Measurements from ENCODE around the gene CHST11.

Gene CHST11

DNA sequence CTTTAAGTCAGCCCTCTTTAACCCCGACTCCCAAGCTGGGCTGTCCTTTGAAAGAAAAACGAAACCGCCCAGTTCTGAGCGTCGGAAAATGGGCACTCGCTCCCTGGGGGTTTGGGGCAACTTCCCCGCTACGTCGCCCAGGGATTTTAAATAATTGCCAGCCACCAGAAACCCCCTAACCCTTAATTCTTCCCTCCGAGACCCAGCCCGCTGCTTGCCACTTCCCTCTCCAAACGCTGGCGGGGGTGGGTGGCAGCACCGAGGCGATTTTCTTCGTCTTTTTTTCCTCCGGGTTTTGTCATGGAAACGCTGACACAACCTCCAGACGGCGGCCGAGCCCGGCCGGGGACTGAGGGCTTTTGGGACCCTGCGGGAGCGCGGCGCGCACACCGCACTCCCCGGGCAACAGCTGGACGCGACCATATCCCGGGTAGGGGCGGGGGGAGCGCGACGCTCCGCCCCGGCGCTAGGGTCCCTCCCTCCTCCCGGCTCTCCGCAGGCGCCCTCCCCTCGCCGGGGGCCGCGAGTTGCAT is at the start of gene CHST11:
TSS of gene CHST11 (plus strand) at position 532 of the 533 bp plus-strand sequence.
- peak; percentile 93 for DNase-seq

DNA sequence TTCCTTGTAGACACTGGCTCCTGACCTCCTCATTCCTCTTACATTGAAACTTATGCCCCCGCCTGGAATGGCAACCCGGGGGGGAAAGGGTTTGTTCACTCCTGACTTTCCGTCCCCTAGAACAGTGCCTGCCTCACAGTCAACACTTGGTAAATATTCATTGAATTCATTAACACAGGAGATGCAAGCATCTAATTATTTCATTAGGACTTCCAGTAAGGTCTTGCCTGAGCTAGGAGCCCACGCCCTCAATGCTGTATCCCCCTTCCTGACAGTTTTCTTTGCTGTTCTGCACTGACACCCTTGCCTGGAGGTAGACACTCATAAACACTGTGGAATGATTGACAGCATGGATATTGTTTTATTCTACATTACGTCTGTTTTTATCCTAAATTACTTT is 49.3 kb upstream of the CHST11 start:
- DNase-seq: no peak

DNA sequence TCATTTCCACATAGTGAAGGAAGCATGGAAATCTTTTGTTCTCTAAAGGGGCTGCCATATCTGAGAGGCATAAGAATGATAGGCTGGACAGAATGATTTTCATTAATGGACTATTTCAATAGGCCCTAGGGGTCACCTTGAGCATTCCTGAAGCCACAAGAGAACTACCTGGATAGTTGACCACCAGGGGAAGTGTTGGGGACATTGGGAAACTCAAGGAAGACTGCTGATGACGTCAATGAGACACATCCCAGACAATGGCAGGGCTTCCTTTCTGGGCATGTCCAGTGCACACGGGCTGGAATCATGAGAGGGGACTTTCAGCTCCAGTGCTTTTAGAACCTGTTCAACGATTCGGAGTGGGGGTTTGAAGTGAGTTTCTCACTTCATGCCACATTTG is 48.8 kb upstream of the CHST11 start:
- no peak for DNase-seq

DNA sequence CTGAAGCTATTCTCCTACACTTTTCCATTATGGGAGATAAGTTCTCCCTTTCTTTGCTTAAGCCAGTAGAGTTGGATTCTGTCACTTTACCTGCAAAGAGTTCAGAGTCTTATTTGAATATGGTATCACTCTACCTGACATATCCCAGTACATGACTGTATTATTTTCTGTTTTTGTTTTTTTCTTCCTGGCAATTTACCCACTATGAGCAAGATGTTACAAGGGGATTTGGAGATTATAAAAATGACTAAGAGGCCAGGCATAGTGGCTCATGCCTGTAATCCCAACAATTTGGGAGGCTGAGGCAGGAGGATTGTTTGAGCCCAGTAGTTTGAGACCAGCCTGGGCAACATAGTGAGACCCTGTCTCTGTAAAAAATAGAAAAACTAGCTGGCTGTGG is 46.4 kb upstream of the CHST11 start:
- DNase-seq: no peak

DNA sequence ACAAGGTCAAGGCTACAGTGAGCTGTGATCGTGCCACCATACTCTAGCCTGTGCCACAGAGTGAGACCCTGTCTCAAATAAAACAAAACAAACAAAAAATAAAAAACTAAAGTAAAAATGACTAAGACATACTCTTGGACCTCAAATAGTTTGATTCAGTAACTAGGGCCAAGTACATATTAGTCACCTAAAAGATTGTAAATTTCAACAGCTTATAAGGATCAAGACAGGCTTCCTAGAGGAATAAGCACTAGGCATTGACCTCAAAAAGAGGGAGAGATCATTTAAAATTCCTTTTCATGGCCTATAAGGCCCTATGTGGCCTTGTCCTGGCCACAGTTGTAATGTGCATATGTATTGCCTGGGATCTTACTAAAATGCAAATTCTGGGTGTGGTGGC is 46.0 kb upstream of the CHST11 start:
- no peak for DNase-seq

DNA sequence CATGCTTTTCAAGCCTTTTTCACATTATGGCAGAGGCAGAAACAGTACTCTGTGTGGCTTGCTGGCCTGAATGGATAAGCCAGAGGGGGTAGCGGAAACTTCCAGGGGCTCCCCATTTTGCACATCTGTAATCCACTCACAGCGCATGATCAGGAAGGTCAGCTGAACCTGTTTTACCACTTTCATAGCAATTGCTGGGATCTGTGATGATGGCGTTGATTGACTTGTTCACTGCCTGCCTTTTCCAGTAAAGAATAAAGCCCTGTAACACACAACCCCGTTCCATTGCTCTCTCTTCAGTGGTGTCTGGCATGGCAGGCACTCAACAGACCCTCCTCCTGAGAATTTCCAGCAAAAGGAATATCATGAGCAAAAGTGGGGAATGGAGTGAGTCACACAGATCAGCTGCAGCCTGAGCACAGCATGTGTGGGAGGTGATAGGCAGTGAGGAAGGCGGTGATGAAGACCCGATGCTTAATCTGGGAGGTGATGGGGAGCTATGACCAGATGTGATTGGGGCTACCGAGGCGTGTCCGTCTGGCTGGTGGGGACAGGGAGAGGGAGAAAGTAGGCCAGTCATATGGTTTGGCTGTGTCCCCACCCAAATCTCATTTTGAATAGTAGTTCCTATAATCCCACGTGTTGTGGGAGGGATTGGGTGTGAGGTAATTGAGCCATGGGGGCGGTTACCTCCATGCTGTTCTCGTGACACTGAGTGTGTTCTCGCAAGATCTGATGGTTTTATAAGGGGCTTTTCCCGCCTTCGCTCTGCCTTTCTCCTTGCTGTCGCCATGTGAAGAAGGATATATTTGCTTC is 44.7 kb upstream of the CHST11 start:
- no peak for DNase-seq

DNA sequence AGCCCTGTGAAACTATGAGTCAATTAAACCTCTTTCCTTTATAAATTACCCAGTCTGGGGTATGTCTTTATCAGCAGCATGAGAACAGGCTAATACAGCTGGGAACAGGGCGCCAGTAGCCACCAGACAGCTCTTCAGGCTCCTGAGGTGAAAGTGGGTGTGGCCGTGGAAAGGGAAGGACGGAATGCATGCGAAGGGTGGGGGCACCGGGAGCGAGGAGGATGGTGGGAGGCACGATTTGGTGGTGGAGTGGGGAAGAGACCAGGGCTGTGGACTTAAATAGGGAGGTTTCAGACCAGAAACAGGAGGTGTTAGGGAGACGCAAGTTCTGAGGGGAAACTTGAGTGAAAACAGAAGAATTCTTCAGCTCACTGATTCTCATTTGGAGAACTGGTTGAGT is 44.1 kb upstream of the CHST11 start:
- DNase-seq: no peak

DNA sequence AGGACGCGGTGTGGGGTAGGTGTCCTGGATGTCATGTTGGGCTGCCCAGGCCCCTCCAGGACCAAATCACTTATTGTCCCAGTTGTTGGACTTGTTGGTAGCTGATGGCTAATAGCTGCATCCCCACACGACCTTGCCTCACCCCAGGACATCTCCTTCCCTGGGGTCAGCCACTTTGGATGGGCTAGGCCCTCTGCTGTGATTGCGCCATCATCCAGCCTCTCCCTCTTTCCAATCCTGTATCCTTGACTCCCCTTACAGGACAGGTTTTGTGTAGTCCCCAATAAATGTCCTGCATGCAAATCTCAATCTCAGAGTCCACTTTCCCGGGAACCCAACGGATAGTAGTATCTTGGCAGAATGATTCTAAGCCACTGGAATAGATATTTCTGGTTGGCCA is 43.4 kb upstream of the CHST11 start:
- DNase-seq: no peak

DNA sequence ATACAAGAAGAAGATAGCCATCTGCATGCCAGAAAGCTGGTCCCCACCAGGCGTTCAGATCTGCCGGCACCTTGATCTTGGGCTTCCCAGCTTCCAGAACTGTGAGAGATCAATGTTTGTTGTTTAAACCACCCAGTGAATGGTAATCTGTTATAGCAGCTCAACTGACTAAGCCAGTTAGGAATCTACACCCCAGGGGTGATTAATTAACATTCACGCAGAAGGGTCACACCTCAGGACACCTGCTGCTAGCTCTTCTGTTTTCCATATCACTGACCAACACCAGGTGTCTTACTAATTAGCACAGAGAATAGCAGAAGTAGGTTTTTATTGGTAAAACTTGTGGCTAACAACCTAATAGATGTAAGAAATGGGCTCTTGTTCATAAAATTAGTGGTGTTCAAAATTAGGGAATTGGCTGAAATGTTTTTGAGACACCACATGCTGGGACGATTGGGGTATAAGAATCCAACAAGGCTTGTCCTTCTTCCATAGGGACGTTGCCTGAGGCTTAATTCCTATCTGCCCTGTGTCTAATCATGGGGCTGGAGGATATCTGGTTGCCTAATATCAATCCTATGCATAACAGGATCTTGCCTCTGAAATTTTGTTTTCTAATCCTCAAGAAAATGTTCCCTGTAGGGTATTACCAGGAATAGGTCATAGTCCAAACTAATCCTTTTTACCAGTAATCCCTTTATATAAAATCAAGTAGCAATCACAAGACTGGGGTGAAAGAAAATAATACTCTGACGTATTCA is 42.0 kb upstream of the CHST11 start:
- DNase-seq: no peak

DNA sequence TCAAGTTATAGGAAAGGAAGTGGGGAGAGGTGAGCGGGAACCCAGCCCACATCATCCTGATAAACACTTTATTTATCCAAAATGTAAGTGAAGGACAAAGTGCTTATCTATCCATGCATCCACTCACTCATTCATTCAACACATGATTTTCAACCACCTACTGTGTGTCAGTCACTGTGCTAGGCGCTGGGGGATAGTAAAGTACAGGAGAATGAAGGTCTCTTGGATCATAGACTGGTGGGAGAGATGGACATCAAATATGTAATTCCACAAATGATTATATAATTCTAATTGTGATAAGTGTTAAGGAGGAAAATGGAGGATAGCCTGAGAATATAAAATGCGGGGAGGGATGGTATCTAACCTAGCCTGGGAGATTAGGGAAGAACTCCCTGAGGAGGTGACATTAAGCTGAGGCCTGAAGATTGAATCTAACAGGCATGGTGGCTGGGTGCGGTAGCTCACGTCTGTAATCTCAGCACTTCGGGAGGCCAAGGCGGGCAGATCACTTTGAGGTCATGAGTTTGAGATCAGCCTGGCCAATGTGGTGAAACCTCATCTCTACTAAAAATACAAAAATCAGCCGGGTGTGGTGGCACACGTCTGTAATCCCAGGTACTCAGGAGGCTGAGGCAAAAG is 41.3 kb upstream of the CHST11 start:
- no peak for DNase-seq

DNA sequence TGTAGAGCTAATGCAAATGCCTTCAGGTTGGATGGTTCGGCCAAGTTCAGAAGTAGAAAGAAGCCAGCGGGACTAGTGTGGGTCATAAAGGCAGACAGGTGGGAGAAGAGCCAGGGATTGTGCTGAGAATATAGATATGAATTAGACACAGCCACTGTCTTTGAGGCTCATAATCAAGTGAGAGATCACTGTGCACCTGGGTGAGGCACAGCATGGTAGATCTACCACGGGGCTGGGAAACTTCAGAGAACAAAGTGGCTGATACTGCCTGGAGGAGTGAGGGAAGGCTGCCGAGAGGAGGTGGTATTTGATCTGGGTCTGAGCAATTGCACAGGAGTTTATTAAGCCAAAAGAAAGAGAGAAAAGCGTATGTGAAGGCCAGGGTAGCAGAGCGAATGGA is 40.6 kb upstream of the CHST11 start:
- DNase-seq: no peak

DNA sequence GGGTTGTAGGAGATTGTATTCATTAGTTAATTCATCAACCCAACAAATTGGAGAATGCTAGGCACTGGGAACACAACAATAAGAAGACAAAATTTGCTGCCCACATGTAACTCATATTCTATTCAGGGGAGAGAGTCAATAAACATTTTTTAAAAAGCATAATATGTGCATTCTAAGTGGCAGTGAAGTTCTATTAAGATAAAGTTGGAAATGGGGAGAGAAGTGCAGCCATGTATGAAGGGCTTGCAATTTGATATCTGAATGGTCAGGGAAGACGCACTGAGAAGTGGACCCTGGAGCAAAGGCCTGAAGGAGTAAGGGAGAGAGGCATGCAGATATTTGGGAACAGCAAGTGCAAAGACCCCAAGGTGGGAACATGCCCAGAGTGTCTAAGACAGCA is 40.2 kb upstream of the CHST11 start:
- no peak for DNase-seq

DNA sequence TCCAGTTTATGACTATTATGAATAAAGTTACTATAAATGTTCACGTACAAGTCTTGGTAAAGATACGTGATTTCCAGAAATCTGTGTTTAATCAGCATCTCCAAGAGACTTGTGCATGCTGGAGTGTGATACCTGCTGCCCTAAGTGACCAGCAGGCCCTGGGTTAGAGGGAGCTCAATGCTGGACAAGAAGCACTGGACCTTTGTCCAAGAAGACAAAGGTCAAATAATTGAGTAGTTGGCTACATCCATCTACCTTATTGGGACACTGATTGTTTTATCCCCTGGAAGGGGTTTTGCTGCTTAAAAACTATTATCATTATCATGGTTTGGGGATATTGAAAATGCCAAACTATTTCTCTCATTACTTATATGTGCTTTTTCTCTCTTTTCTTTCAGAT is 37.0 kb upstream of the CHST11 start:
- DNase-seq: no peak

DNA sequence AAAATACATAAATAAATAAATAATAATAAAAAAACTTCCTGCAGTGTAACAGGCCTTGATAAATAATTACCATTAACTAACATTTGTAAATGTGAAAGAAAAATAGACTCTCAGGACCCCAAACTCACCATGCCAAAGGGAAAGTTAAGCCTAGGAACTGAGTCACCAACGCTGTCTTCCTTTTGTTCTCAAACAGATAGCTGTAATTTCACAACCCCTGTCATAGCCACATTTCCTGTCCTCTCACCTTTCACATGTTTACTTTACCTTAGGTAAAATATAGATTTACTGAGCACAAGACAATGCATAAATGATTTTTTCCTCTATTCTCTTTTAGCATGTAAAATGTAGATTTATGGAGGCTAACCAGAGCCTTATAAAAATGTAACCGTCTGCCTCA is 35.9 kb upstream of the CHST11 start:
- DNase-seq: no peak

DNA sequence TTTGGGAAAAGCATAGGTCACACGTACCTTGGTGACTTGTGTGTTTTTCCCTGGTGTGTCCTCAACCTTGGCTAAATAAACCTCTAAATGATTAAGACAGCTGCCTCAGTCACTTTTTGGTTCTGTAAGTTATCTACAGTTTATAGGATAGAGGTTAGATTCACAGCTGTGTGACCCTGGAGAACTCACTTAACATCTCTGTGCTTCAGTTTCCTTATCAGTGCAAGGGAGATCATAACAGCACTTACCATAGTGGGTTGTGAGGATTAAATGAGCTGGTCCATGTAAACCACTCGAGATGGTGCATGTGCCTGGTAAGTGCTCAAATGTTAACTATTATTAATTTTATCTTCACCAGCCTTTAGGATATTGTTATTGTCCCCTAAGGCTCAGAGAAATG is 35.4 kb upstream of the CHST11 start:
- no peak for DNase-seq

DNA sequence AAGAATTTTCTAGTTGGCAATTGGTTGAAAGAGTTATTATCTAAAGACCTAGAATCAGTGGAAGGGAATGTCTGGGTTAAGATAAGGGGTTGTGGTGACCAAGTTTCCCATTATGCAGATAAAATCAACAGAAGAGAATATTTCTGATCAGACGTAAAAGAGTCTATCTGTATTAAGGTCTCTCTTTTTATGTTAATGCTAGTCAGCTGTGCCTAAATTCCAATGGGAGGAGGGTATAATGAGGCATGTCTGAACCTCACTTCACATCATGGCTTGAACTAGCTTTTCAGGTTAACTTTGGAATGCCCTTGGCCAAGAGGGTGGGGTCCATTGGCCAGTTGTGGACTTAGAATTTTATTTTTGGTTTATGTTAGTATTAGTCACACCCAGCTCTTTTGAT is 34.3 kb upstream of the CHST11 start:
- no peak for DNase-seq

DNA sequence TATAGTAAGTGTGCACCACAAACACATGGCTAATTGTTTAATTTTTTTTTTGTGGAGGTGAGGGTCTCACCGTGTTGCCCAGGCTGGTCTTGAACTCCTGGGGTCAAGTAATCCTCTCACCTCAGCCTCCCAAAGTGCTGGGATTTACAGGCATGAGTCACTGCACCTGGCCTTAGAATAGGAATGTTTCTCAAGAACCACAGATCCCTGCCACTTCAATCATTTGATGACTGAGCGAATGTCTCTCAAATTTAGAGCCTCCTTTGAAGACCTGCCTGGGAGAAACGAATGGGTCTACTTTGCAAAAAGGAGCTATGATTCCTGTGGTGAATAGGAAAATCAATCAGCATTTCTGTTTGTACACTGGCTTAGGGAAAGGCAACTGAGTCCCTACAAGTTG is 33.5 kb upstream of the CHST11 start:
- no peak for DNase-seq

DNA sequence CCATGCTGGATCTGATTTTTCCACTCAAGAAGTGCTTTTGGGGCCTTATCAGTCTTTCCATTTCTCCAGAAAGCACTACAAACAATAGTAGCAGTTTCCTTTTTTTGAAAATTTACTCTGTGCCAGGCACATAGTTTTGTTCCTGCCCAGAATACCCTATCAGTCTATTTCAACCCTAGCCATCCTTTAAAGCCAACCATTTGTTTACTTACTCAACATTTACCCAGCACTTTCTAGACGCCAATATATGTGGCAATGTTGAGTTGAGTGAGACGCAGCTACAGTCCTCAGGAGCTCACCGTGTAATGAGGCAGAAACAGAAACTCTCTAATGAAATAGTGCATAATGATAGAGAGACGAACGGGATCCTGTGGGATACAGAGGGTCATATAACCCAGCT is 32.9 kb upstream of the CHST11 start:
- no peak for DNase-seq

DNA sequence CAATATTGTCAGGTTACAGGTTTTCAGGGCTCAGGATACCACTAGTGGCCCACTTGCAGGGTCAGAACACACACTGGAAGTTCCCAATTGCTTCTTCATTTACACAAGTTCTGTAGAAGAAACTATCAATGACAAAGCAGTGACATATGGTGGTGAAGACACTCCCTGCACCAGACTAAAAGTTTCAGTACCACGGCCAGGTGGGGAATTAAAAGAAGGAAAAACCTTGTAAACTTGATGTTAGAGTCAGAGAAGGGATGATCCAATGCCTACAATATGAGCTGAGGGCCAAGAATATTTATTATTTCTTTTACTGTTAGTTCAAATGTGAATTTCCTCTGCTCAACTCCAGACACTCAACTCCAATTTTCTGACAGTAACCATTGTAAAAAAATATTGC is 31.8 kb upstream of the CHST11 start:
- DNase-seq: no peak

DNA sequence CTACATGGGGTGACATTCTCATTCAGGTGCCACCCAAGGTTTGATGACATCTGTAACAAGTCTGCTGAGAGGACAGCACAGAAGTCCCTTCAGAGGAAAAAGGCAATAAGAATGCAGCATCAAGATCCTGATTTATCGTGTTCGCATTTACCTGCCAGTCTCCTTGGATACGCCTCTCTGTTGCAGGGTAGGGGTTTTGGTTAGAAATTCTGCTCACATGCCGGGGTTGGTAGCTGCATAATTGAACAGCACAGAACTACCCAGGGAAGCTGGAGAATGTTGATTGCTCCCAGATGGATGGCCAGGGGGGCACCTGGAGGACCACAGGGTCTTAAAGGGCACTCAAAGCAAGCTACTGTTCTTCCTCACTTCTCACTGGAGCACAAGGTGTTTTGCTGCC is 31.1 kb upstream of the CHST11 start:
- DNase-seq: no peak

DNA sequence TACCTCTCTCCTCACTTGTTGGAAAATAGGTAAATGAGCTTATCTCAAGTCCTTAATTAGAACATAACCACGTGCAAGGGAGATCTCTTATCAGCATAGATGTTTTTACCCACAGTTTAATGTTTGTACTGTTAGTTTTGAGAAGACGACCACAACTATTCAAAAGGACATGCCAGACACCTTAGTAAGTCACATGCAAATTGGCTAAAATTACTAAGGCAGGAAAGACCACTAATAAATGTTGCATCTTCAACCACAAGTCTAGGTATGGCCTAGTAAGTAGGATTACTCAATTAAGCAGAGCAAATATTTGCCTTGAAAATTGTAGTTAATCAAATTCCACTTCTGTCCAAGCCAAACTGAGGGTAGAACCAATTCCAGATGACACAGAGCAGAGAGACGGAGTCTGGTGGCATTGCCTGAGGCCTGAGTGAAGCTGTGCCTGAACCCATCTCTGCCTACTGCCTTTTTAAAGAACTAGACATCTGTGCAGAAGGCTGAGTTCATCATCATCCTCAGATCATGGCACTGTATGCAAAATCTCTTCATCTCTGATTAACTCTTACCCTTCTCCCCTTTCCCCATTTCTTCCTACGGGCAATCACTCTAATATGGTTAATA is 29.7 kb upstream of the CHST11 start:
- DNase-seq: no peak

DNA sequence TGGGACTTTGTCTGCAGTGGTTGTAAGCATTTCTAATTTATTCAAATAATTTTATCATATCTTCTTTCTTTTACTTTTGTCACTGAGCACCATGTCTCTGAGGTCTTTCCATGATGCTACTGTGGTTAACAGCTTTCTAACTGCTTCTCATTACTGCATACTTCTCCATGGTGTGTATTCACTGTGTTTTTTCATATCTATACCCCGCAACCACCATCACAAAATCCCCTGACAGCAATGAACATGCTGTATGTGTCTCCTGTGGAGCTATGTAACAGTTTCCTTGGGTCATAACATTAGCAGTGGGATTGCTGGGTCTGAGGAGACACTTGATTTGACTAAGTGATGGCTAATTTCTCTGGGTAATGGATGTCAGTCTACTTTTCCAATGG is 29.2 kb upstream of the CHST11 start:
- DNase-seq: no peak

DNA sequence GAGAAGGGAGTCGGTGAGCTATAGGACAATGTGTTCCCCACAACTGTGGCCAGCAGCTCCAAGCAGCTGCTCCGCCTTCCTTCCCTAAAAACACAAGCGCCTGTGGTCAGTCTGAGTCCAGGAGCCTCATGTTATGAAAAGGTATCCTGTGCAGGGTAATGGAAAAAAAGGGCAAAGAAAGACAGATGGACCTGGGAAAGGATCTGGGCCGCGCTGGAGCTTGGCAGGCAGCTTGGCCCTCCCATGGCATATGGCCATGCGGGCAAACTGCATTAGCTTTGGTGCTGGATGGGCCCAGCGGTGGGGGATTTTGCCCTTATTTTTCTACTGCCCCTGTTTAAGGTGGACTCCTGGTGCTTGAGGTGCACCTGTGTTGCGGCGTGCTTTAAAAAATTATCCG is 23.7 kb upstream of the CHST11 start:
- DNase-seq: no peak
